GM12892 (cell line): Measurements from ENCODE around the gene DAW1.

ENCODE experiments used
- POLR2A ChIP-seq: IDR thresholded peaks from 2 replicates; pipeline ENCODE4 v1.6.1; 2011; ENCODE audit warnings: low read depth, low read length, control low read depth
- TAF1 ChIP-seq: IDR thresholded peaks from 2 replicates; pipeline ENCODE4 v1.6.1; 2011; ENCODE audit warnings: low read depth, mild to moderate bottlenecking, control low read depth, low read length, borderline replicate concordance

- TF ChIP-seq TAF1 (no peak), POLR2A (no peak)
Observed at GRCh38 chr2:227886149-227886548, 14.7 kb downstream of the DAW1 start.
